Mononuclear cell (primary cell): ENCODE results near the gene ANKRD6. TPM values are rescaled to one million over a fixed set of nuclear protein-coding genes. Genes with fewer than 3 reads are reported as not detected.

Experiments used
- H3K27me3 ChIP-seq: 2 replicates; pipeline ENCODE4 v1.6.0; 2011; ENCODE audit warnings: low read length, control low read depth; ENCODE audit not compliant: insufficient read depth
- H3K4me1 ChIP-seq: 2 replicates; pipeline ENCODE4 v1.5.1; 2011; ENCODE audit warnings: mild to moderate bottlenecking, low read length, control low read depth; ENCODE audit not compliant: insufficient read depth
- H3K4me3 ChIP-seq: 2 replicates; pipeline ENCODE4 v1.5.1; 2011; ENCODE audit warnings: mild to moderate bottlenecking, low read length, moderate library complexity
- H3K9me3 ChIP-seq: 2 replicates; pipeline ENCODE4 v1.5.1; 2011; ENCODE audit warnings: low read depth, mild to moderate bottlenecking, control low read depth, low read length
- total RNA-seq: library from RNA; depleted of rRNA; stranded (reverse); fragments of >200 nt; gene quantifications from one replicate; pipeline ENCODE4 v1.2.3, GENCODE V29; 2012

ANKRD6 gene
- total RNA-seq, 1 donor, result 1.8 TPM

- no peaks in the 10 kb centered on the region for H3K27me3 ChIP-seq
- no peaks in the 10 kb centered on the region for H3K9me3 ChIP-seq
These were observed 70.7 kb downstream of the ANKRD6 start for GRCh38 chr6:89503641-89504040.

DNA sequence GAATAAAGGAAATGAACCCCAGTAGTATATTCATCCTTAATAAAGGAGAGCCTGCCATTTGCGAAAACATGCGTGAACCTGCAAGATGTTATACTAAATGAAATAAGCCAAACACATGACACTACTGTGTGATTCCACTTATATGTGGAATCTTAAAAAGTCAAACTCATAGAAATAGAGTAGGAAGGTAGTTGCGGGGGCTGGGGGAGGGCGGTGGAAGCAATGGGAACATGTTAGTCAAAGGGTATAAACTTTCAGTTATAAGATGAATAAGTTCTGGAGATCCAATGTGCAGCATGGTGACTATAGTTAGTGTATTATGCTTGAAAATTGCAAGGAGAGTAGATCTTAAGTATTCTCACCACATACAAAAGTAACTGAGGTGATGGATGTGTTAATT, 72.9 kb downstream of the ANKRD6 start:
- Histone ChIP-seq H3K4me1 (no peaks in the 10 kb centered on the region), H3K27me3 (no peaks in the 10 kb centered on the region), H3K9me3 (no peaks in the 10 kb centered on the region), H3K4me3 (no peak overlapping the region)

More at GRCh38 chr6:89503641-89504040, 70.7 kb downstream of the ANKRD6 start:
- Histone ChIP-seq H3K4me1 (no peaks in the 10 kb centered on the region), H3K4me3 (no peak overlapping the region)

- no peaks in the 10 kb centered on the region for H3K4me1 ChIP-seq
- H3K4me3 ChIP-seq, result no peak overlapping the region
- H3K9me3 ChIP-seq, result no peaks in the 10 kb centered on the region
- H3K27me3 ChIP-seq, result no peaks in the 10 kb centered on the region
These were observed 74.0 kb downstream of the ANKRD6 start for GRCh38 chr6:89506716-89507617.

DNA sequence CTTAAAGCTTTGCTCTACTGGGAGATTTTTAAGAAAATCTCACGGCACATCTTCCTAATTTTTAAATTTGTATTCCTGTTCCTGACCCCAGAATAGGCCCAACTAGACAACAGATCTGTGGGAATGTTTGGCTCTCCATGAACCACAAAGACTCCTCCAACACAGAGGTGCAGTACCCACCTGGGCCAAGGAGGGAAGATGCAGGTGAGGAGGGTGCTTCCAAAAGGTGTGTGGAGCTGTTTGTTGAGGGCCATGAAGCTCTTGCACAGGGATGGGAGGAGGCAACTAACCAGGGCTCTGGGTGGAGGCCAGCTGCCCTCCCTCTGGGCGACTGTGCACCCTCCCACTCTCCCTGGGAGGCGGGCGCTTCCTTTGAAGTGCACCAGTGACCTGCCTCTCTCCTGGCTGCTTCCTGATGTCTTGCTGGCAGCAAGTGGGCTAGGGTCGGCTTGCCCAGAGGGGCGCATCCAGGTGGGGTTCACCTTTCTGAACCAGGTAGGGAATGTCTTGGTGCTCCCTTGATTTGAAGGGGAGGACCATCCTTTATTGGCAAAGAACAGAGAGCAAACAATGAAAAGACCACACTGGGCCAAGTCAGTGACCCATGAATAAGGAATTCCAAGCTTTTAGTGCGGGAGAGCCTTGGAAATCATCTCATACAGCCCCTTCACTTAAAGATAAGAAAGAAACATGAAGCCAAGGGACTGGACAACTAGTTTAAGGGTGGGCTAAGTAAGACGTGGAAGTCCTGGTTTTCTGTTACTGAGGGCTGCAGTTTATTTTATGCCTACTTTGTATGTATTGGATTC, 76.0 kb downstream of the ANKRD6 start:
- Histone ChIP-seq H3K4me1 (no peaks in the 10 kb centered on the region), H3K4me3 (no peak overlapping the region), H3K27me3 (no peaks in the 10 kb centered on the region)

GRCh38 chr6:89509777-89510281, 76.9 kb downstream of the ANKRD6 start:
- Histone ChIP-seq H3K27me3 (no peaks in the 10 kb centered on the region), H3K4me3 (no peak overlapping the region), H3K9me3 (no peaks in the 10 kb centered on the region), H3K4me1 (no peaks in the 10 kb centered on the region)

More for the DNA sequence above, 76.0 kb downstream of the ANKRD6 start:
- H3K9me3 ChIP-seq, result no peaks in the 10 kb centered on the region

DNA sequence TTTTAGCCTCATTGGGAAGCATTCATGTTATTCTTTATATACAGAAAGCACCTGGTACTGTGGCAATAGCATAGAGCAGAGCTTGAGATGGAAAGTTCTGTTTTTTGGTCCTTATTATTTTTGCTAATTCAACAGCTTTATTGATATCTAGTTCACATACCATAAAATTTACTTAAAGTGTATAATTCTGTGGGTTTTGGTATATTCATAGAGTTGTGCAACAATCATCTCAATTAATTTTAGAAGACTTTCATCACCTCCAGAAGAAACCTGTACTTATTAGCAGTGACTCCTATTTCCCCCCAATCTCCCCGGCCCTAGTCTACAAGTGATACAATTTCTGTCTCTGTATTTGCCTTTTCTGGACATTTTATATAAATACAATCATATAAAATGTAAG, 77.4 kb downstream of the ANKRD6 start:
- H3K4me1 ChIP-seq, result no peaks in the 10 kb centered on the region
- H3K27me3 ChIP-seq, result no peaks in the 10 kb centered on the region
- H3K4me3 ChIP-seq, result no peak overlapping the region
- no peaks in the 10 kb centered on the region for H3K9me3 ChIP-seq

GRCh38 chr6:89518352-89519055, 85.6 kb downstream of the ANKRD6 start:
- Histone ChIP-seq H3K4me3 (no peak overlapping the region), H3K9me3 (no peaks in the 10 kb centered on the region)

DNA sequence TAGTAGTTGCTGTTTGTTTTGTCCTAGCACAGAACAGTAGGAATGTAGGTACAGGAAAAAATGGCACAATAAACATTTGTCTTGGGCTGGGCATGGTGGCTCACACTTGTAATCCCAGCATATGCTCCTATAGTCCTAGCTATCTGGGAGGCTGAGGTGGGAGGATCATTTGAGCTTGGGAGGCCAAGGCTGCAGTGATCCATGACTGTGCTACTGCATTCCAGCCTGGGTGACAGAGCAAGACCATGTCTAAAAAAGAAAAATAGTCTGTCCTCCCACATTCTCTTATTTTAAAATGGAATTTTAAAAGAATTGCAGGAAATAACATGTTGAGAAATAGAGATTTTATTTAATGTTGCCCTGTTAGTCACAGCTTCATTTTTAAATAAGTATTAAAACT, 87.8 kb downstream of the ANKRD6 start:
- H3K4me3 ChIP-seq, result no peak overlapping the region
- no peaks in the 10 kb centered on the region for H3K4me1 ChIP-seq
- H3K27me3 ChIP-seq, result no peaks in the 10 kb centered on the region
- no peaks in the 10 kb centered on the region for H3K9me3 ChIP-seq

More at GRCh38 chr6:89518352-89519055, 85.6 kb downstream of the ANKRD6 start:
- Histone ChIP-seq H3K27me3 (no peaks in the 10 kb centered on the region), H3K4me1 (no peaks in the 10 kb centered on the region)

DNA sequence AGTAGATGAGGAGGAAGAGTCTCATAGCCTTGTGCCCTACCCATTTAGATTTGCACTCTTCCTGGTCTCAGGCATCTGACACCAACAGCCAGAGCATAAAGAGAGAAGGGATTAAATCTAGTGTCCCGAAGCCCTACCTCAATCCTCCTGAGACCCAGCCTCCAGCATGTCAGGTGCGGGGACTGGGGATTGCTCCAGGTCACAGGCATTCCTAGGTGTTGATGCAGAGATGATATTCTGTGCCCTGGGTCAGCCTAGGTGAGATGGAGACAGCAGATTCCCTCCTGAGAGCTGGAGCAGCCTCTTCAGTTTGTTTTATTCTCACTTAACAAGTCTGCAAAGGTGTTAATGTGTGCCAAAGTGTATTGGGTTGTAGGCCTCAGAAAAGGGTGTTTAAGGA, 89.8 kb downstream of the ANKRD6 start:
- Histone ChIP-seq H3K27me3 (no peaks in the 10 kb centered on the region), H3K9me3 (no peaks in the 10 kb centered on the region), H3K4me3 (no peak overlapping the region), H3K4me1 (no peaks in the 10 kb centered on the region)

- Histone ChIP-seq H3K27me3 (no peaks in the 10 kb centered on the region), H3K9me3 (no peaks in the 10 kb centered on the region), H3K4me3 (no peak overlapping the region), H3K4me1 (no peaks in the 10 kb centered on the region)
These were observed 93.0 kb downstream of the ANKRD6 start for GRCh38 chr6:89525786-89526562.

- no peaks in the 10 kb centered on the region for H3K27me3 ChIP-seq
- H3K9me3 ChIP-seq, result no peaks in the 10 kb centered on the region
- H3K4me1 ChIP-seq, result no peaks in the 10 kb centered on the region
- H3K4me3 ChIP-seq, result no peak overlapping the region
These were observed 93.6 kb downstream of the ANKRD6 start for GRCh38 chr6:89526563-89526869.

GRCh38 chr6:89527634-89528033, 94.7 kb downstream of the ANKRD6 start:
- H3K4me1 ChIP-seq, result no peaks in the 10 kb centered on the region
- H3K27me3 ChIP-seq, result no peaks in the 10 kb centered on the region

GRCh38 chr6:89528866-89529265, 95.9 kb downstream of the ANKRD6 start:
- Histone ChIP-seq H3K9me3 (no peaks in the 10 kb centered on the region), H3K4me3 (no peak overlapping the region), H3K27me3 (no peaks in the 10 kb centered on the region), H3K4me1 (no peaks in the 10 kb centered on the region)

More at GRCh38 chr6:89527634-89528033, 94.7 kb downstream of the ANKRD6 start:
- no peak overlapping the region for H3K4me3 ChIP-seq
- H3K9me3 ChIP-seq, result no peaks in the 10 kb centered on the region

DNA sequence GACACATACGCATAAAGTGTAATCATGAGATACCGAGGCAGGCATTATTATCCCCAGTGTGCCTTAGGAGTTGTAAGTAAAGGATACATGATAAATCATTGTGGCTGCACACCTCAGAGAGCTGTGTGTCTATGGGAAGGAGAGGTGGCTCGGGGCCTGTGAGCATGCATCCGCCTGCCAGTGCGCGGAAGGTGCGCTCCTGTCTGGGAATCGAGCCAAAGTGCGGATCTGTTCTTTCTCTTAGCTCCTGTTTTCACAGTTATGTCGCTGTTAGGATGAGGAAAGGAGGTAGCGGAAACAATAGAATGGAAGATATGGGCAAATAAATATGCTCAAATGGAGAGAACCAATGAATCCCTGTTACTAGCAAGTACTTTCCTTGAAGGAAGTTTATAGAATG, 98.0 kb downstream of the ANKRD6 start:
- Histone ChIP-seq H3K4me1 (no peaks in the 10 kb centered on the region), H3K27me3 (no peaks in the 10 kb centered on the region), H3K4me3 (no peak overlapping the region), H3K9me3 (no peaks in the 10 kb centered on the region)
